Measurements from ENCODE around the gene SUFU. TPM values are rescaled to one million over a fixed set of nuclear protein-coding genes. Genes with fewer than 3 reads are reported as not detected.
A peak's percentile ranks its signal among the peaks of the same experiment; 100 is the strongest.

SUFU gene
- total RNA-seq, 1 donor from 2014 or later = 29.4 TPM

GRCh38 chr10:102460836-102461186 is 43.0 kb upstream of the SUFU start:
- H3K27ac Mint-ChIP-seq = peak overlapping the region; percentile 91
- peak overlapping the region; percentile 92 for H3K4me3 Mint-ChIP-seq
- peaks cover 26% of the 10 kb centered on the region for H3K4me1 Mint-ChIP-seq (ENCODE audit: unreplicated experiment)
- peaks cover 2% of the 10 kb centered on the region for H3K27me3 Mint-ChIP-seq
- no peak for TF ChIP-seq CTCF (conservative IDR thresholded peaks at IDR 0.05)
- no peaks in the 10 kb centered on the region for H3K9me3 Mint-ChIP-seq
- no peak for DNase-seq (ENCODE audit: extremely low spot score, unreplicated experiment)
- H3K36me3 Mint-ChIP-seq = peaks cover 3% of the 10 kb centered on the region

- peaks cover 3% of the 10 kb centered on the region for H3K36me3 Mint-ChIP-seq
- no peaks in the 10 kb centered on the region for H3K9me3 Mint-ChIP-seq
- TF ChIP-seq CTCF (conservative IDR thresholded peaks at IDR 0.05) = no peak
- peaks cover 2% of the 10 kb centered on the region for H3K27me3 Mint-ChIP-seq
- H3K27ac Mint-ChIP-seq = peak overlapping the region; percentile 91
- peaks cover 26% of the 10 kb centered on the region for H3K4me1 Mint-ChIP-seq (ENCODE audit: unreplicated experiment)
- peak; percentile 97 for DNase-seq (ENCODE audit: extremely low spot score, unreplicated experiment)
- peak overlapping the region; percentile 92 for H3K4me3 Mint-ChIP-seq
These were observed 42.4 kb upstream of the SUFU start for GRCh38 chr10:102461187-102462054.

- DNase-seq (ENCODE audit: extremely low spot score, unreplicated experiment) = no peak
- Mint-ChIP-seq H3K4me1 (ENCODE audit: unreplicated experiment) (peaks cover 26% of the 10 kb centered on the region), H3K27ac (peak overlapping the region; percentile 91), H3K27me3 (peaks cover 2% of the 10 kb centered on the region), H3K4me3 (peak overlapping the region; percentile 92), H3K36me3 (peaks cover 3% of the 10 kb centered on the region), H3K9me3 (no peaks in the 10 kb centered on the region)
- no peak for TF ChIP-seq CTCF (conservative IDR thresholded peaks at IDR 0.05)
These were observed 41.2 kb upstream of the SUFU start for GRCh38 chr10:102462512-102463054.

- no peak for TF ChIP-seq CTCF (conservative IDR thresholded peaks at IDR 0.05)
- Mint-ChIP-seq H3K36me3 (peaks cover 3% of the 10 kb centered on the region), H3K9me3 (no peaks in the 10 kb centered on the region), H3K4me1 (ENCODE audit: unreplicated experiment) (peaks cover 26% of the 10 kb centered on the region), H3K27me3 (peaks cover 2% of the 10 kb centered on the region), H3K27ac (peak overlapping the region; percentile 91), H3K4me3 (peak overlapping the region; percentile 92)
- DNase-seq (ENCODE audit: extremely low spot score, unreplicated experiment) = no peak
These were observed 39.8 kb upstream of the SUFU start for GRCh38 chr10:102463983-102464382.

- H3K36me3 Mint-ChIP-seq = peaks cover 3% of the 10 kb centered on the region
- peaks cover 26% of the 10 kb centered on the region for H3K4me1 Mint-ChIP-seq (ENCODE audit: unreplicated experiment)
- no peak for TF ChIP-seq CTCF (conservative IDR thresholded peaks at IDR 0.05)
- no peak overlapping the region for H3K4me3 Mint-ChIP-seq
- no peaks in the 10 kb centered on the region for H3K9me3 Mint-ChIP-seq
- DNase-seq (ENCODE audit: extremely low spot score, unreplicated experiment) = no peak
- H3K27ac Mint-ChIP-seq = no peak overlapping the region
- H3K27me3 Mint-ChIP-seq = peaks cover 2% of the 10 kb centered on the region
These were observed 38.3 kb upstream of the SUFU start for GRCh38 chr10:102465466-102465865.

All from type B pancreatic cell (in vitro differentiated cells).